Right cardiac atrium (tissue), 5 donors: ENCODE data around the gene CCDC78. TPM values are rescaled to one million over a fixed set of nuclear protein-coding genes. Genes with fewer than 3 reads are reported as not detected.

Experiments used
- ATAC-seq, 2 donors: fragments of 200-7000 bp; cut with Tn5 transposase; one replicate each; pipeline versions ENCODE4 v1.8.0 to v1.9.1; 2020; ENCODE audit warnings: moderate library complexity in 2 of 2, mild to moderate bottlenecking in 1 of 2
- DNase-seq, 3 donors: peaks; one replicate each; pipeline ENCODE4 v3.0.0-alpha.2; 2020
- H3K27ac ChIP-seq: one replicate; pipeline ENCODE4 v1.5.1; 2013; ENCODE audit warnings: mild to moderate bottlenecking, low read length, control low read depth, moderate library complexity
- H3K27me3 ChIP-seq: one replicate; pipeline ENCODE4 v1.6.1; 2013; ENCODE audit not compliant: control insufficient read depth, insufficient read depth
- H3K4me1 ChIP-seq: one replicate; pipeline ENCODE4 v1.6.1; 2013; ENCODE audit warnings: low read length; ENCODE audit not compliant: control insufficient read depth, insufficient read depth
- H3K4me3 ChIP-seq: one replicate; pipeline ENCODE4 v1.5.1; 2013; ENCODE audit warnings: low read length, control low read depth
- H3K9me3 ChIP-seq: one replicate; pipeline ENCODE4 v1.6.1; 2013; ENCODE audit warnings: low read length; ENCODE audit not compliant: control insufficient read depth
- WGBS: extraction: QIAGEN DNeasy Blood & Tissue Kit; methylation state at CpG from one replicate; pipeline ENCODE4 v1.1.7; 2013; 5-methylcytosine and 5-hydroxymethylcytosine counted together
- intact Hi-C, 4 donors: fragments of 100-400 bp; cut with DNase I; formaldehyde crosslinking; loops; one replicate each; pipeline versions ENCODE4 v1.11.0 to v1.14.0; 2022 to 2023
- microRNA-seq, 2 donors: library from miRNA; unstranded; fragments of <30 nt; microRNA quantifications; one replicate each; pipeline ENCODE4 v1.2.0, GENCODE V29; 2020 to 2021
- polyA plus RNA-seq: library from polyadenylated mRNA; stranded (reverse); fragments of 200-250 nt; gene quantifications from one replicate; pipeline ENCODE4 v1.2.3, GENCODE V29; 2013
- total RNA-seq, 4 donors: library from RNA; stranded (reverse); fragmentation: NEBNext Ultra II Directional; extraction: Animal tissue kit (Norgen Biotek cat#: 25700); gene quantifications; one replicate each; pipeline ENCODE4 v1.2.1, GENCODE V29; 2021
- donor health status: healthy with polysubstance abuse.
- donor health status: DM: no; HTN: yes; CAD: no.
- donor health status: DM: no; HTN: no; CAD: no.
- donor health status: DM: no; HTN: yes; CAD: no; lungs with severe emphysema.
- donor health status: DM: yes; HTN: yes; CAD: no.

CCDC78 gene
- total and polyA plus RNA-seq, 5 donors = 0.36 to 0.97 (median 0.44) TPM; not detected in 1

DNA sequence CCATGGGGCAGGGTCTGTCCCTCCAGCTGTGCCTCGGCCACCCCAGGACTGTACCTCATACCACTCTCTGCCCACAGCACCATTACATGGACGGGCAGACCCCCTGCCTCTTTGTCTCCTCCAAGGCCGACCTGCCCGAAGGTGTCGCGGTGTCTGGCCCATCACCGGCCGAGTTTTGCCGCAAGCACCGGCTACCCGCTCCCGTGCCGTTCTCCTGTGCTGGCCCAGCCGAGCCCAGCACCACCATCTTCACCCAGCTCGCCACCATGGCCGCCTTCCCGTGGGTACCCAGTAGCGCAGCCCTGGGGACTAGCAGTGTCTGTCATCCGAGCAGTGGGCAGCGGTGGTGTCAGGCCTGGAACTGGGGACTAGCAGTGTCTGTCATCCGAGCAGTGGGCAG is 53.4 kb downstream of the CCDC78 start:
- no peak overlapping the region for H3K27ac ChIP-seq
- DNase-seq (no peak), ATAC-seq (no peak)
- 94% methylated on average over 21 of the region's 21 CpGs for WGBS
- H3K9me3 ChIP-seq = no peaks in the 10 kb centered on the region
- no peak overlapping the region for H3K4me3 ChIP-seq
- H3K4me1 ChIP-seq = peaks cover 3% of the 10 kb centered on the region
- intact Hi-C loops = no loop called here
- no peaks in the 10 kb centered on the region for H3K27me3 ChIP-seq

Small RNA genes within 50 kb of the gene (microRNA-seq; reads per million reads assigned to microRNA genes)
- gene MIR662 = 0 reads per million in 2 donors

Other genes starting within 250 kb of the CCDC78 start
- 10 to 100 TPM; 15.4 to 22.1 (median 19.6) TPM for gene CAPN15, start 198.7 kb downstream of the CCDC78 start, total RNA-seq
- 16.9 TPM for gene CAPN15, start 198.7 kb downstream of the CCDC78 start, polyA plus RNA-seq
- not detected for gene PRR35, start 166.0 kb downstream of the CCDC78 start, total RNA-seq
- gene PRR35, start 166.0 kb downstream of the CCDC78 start, polyA plus RNA-seq = not detected
- gene NHLRC4, start 159.4 kb downstream of the CCDC78 start, total RNA-seq = under 1 TPM; 0.22 to 0.62 (median 0.54) TPM
- 0.84 TPM for gene NHLRC4, start 159.4 kb downstream of the CCDC78 start, polyA plus RNA-seq
- 10 to 100 TPM; 19.8 to 23.0 (median 21.6) TPM for gene PIGQ, start 156.5 kb downstream of the CCDC78 start, total RNA-seq
- 22.9 TPM for gene PIGQ, start 156.5 kb downstream of the CCDC78 start, polyA plus RNA-seq
- gene RAB40C, start 136.4 kb downstream of the CCDC78 start, total RNA-seq = 10 to 100 TPM; 10.9 to 13.4 (median 11.9) TPM
- gene RAB40C, start 136.4 kb downstream of the CCDC78 start, polyA plus RNA-seq = 13.4 TPM
- gene WFIKKN1, start 95.5 kb downstream of the CCDC78 start, total RNA-seq = under 1 TPM; 0.15 to 0.70 (median 0.20) TPM
- gene WFIKKN1, start 95.5 kb downstream of the CCDC78 start, polyA plus RNA-seq = 0.29 TPM
- 10 to 100 TPM; 55.4 to 60.3 (median 56.6) TPM for gene METTL26, start 90.1 kb downstream of the CCDC78 start, total RNA-seq
- 128 TPM for gene METTL26, start 90.1 kb downstream of the CCDC78 start, polyA plus RNA-seq
- gene MCRIP2, start 84.6 kb downstream of the CCDC78 start, total RNA-seq = 100 to 1,000 TPM in 1 of 4 donors, 10 to 100 TPM in 3; 71.2 to 121 (median 85.6) TPM
- 141 TPM for gene MCRIP2, start 84.6 kb downstream of the CCDC78 start, polyA plus RNA-seq
- 10 to 100 TPM; 10.5 to 13.7 (median 12.0) TPM for gene WDR90, start 77.1 kb downstream of the CCDC78 start, total RNA-seq
- 8.1 TPM for gene WDR90, start 77.1 kb downstream of the CCDC78 start, polyA plus RNA-seq
- 100 to 1,000 TPM in 1 of 4 donors, 10 to 100 TPM in 3; 84.3 to 104 (median 90.8) TPM for gene RHOT2, start 58.3 kb downstream of the CCDC78 start, total RNA-seq
- gene RHOT2, start 58.3 kb downstream of the CCDC78 start, polyA plus RNA-seq = 101 TPM
- 1 to 10 TPM in 3 of 4 donors, under 1 TPM in 1; 0.89 to 2.9 (median 1.7) TPM for gene RHBDL1, start 50.8 kb downstream of the CCDC78 start, total RNA-seq
- 2.3 TPM for gene RHBDL1, start 50.8 kb downstream of the CCDC78 start, polyA plus RNA-seq
- 100 to 1,000 TPM; 114 to 121 (median 119) TPM for gene STUB1, start 46.0 kb downstream of the CCDC78 start, total RNA-seq
- 126 TPM for gene STUB1, start 46.0 kb downstream of the CCDC78 start, polyA plus RNA-seq
- 10 to 100 TPM; 52.0 to 55.7 (median 54.6) TPM for gene JMJD8, start 42.1 kb downstream of the CCDC78 start, total RNA-seq
- 49.7 TPM for gene JMJD8, start 42.1 kb downstream of the CCDC78 start, polyA plus RNA-seq
- gene WDR24, start 36.0 kb downstream of the CCDC78 start, total RNA-seq = 1 to 10 TPM; 7.1 to 9.0 (median 8.2) TPM
- 6.3 TPM for gene WDR24, start 36.0 kb downstream of the CCDC78 start, polyA plus RNA-seq
- gene FBXL16, start 20.6 kb downstream of the CCDC78 start, total RNA-seq = under 1 TPM; 0.19 to 0.38 (median 0.28) TPM
- 0.34 TPM for gene FBXL16, start 20.6 kb downstream of the CCDC78 start, polyA plus RNA-seq
- 10 to 100 TPM; 65.2 to 75.0 (median 69.4) TPM for gene METRN, start 11.3 kb downstream of the CCDC78 start, total RNA-seq
- 68.2 TPM for gene METRN, start 11.3 kb downstream of the CCDC78 start, polyA plus RNA-seq
- gene ANTKMT, start 5.3 kb downstream of the CCDC78 start, total RNA-seq = 10 to 100 TPM; 25.7 to 38.8 (median 33.2) TPM
- gene ANTKMT, start 5.3 kb downstream of the CCDC78 start, polyA plus RNA-seq = 37.6 TPM
- 10 to 100 TPM in 3 of 4 donors, 1 to 10 TPM in 1; 7.5 to 15.3 (median 12.0) TPM for gene HAGHL, start 663 bp upstream of the CCDC78 start, total RNA-seq
- gene HAGHL, start 663 bp upstream of the CCDC78 start, polyA plus RNA-seq = 21.0 TPM
- 10 to 100 TPM; 21.5 to 31.3 (median 23.4) TPM for gene CIAO3, start 14.6 kb upstream of the CCDC78 start, total RNA-seq
- 28.2 TPM for gene CIAO3, start 14.6 kb upstream of the CCDC78 start, polyA plus RNA-seq
- gene MSLN, start 34.3 kb upstream of the CCDC78 start, total RNA-seq = 1 to 10 TPM in 2 of 4 donors, under 1 TPM in 1, not detected in 1; 0.92 to 3.1 (median 1.0) TPM
- not detected for gene MSLN, start 34.3 kb upstream of the CCDC78 start, polyA plus RNA-seq
- gene RPUSD1, start 61.9 kb upstream of the CCDC78 start, total RNA-seq = 10 to 100 TPM in 2 of 4 donors, 1 to 10 TPM in 2; 9.3 to 11.8 (median 9.9) TPM
- 11.5 TPM for gene RPUSD1, start 61.9 kb upstream of the CCDC78 start, polyA plus RNA-seq
- 1 to 10 TPM; 4.0 to 6.9 (median 4.9) TPM for gene CHTF18, start 62.2 kb upstream of the CCDC78 start, total RNA-seq
- gene CHTF18, start 62.2 kb upstream of the CCDC78 start, polyA plus RNA-seq = 3.4 TPM
- gene GNG13, start 74.3 kb upstream of the CCDC78 start, total RNA-seq = not detected
- gene GNG13, start 74.3 kb upstream of the CCDC78 start, polyA plus RNA-seq = not detected
- gene LMF1, start 244.5 kb upstream of the CCDC78 start, total RNA-seq = 10 to 100 TPM; 10.6 to 13.3 (median 11.2) TPM
- 7.8 TPM for gene LMF1, start 244.5 kb upstream of the CCDC78 start, polyA plus RNA-seq